Loucy (cell line): Measurements from ENCODE around the gene ZNF747.
A peak's percentile ranks its signal among the peaks of the same experiment; 100 is the strongest.

Source experiments
- EZH2phosphoT487 ChIP-seq: fragments of 200-600 bp; IDR thresholded peaks from 2 replicates; pipeline ENCODE4 v1.6.1; 2018; ENCODE audit warnings: antibody characterized with exemption, mild to moderate bottlenecking, moderate library complexity, borderline replicate concordance
- TF ChIP-seq, protein P1 (sequence below): fragments of 200-600 bp; sonication (generic); conservative IDR thresholded peaks from 2 replicates; pipeline ENCODE4 v1.5.1; 2014; ENCODE audit warnings: mild to moderate bottlenecking, antibody characterized with exemption, low read length

DNA sequence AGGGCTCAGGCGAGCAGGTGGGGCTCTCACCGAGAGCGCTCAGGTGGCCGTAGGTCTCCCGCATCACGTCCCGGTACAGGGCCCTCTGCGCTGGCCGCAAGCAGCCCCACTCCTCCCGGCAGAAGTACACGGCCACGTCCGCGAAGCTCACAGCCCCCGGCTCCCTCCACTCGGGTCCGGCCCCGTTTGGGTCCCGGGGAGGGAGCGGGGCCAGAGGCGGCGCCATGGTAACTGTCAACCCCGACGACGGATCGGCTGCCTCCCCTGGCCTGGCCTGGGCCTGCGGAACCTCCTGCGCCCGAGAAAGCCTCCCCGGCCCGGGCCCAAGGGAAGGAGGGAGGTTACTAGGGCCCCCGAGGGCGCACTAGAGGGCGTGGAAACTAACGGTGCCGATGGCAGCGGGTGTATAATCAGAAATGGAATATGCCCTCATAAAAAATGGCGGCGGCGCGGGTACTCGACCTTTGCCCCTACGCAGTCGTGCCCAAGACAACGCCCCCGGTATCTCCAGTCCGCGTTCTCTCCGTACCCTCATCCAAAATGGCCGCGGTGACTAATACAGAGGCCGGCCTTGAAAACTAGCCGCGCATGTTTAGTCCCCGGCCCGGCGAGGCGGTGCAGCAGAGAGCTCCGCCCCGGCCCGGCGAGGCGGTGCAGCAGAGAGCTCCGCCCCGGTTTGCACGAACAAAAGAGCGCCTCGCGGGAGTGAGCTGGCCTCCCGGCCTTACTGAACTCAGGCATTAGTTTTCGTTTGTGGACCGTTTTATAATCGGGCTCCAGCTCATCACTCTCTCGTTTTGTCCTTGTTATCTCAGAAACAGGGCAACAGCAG, 23.5 kb upstream of the ZNF747 start, which contains the start of gene ZNF764:
- TF ChIP-seq, protein P1, sequence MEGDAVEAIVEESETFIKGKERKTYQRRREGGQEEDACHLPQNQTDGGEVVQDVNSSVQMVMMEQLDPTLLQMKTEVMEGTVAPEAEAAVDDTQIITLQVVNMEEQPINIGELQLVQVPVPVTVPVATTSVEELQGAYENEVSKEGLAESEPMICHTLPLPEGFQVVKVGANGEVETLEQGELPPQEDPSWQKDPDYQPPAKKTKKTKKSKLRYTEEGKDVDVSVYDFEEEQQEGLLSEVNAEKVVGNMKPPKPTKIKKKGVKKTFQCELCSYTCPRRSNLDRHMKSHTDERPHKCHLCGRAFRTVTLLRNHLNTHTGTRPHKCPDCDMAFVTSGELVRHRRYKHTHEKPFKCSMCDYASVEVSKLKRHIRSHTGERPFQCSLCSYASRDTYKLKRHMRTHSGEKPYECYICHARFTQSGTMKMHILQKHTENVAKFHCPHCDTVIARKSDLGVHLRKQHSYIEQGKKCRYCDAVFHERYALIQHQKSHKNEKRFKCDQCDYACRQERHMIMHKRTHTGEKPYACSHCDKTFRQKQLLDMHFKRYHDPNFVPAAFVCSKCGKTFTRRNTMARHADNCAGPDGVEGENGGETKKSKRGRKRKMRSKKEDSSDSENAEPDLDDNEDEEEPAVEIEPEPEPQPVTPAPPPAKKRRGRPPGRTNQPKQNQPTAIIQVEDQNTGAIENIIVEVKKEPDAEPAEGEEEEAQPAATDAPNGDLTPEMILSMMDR: 0 out of 2 replicates have a peak, but pooled peaks have one; percentile 14
- TF ChIP-seq EZH2phosphoT487: no peak
